Measurements from ENCODE around the gene TRIM52. TPM values are rescaled to one million over a fixed set of nuclear protein-coding genes. Genes with fewer than 3 reads are reported as not detected.

Gene TRIM52
- total and polyA plus RNA-seq, 4 donors = 3.0 to 19.3 (median 15.3) TPM

GRCh38 chr5:181221792-181222629 is 38.9 kb downstream of the TRIM52 start:
- DNase-seq = peak; percentile 93 to 98
- intact Hi-C loops (cut with DNase I) = loop anchor here (1.0 to 2.0 kb wide), 3 partner anchors 15 to 35 kb away; no protein-coding TSS in a partner anchor
- H3K27me3 ChIP-seq (ENCODE audit: control insufficient read depth in 1 of 2, insufficient read depth in 2 of 2, low read length in 1 of 2) = no peaks in the 10 kb centered on the region
- no peaks in the 10 kb centered on the region for H3K36me3 ChIP-seq (ENCODE audit: control insufficient read depth in 1 of 2, insufficient read depth in 2 of 2, low read length in 1 of 2)
- H3K4me3 ChIP-seq (ENCODE audit: low read length in 2 of 2) = peak overlapping the region; percentile 50 to 60
- ATAC-seq (ENCODE audit: low FRiP score) = peak; percentile 90
- peak overlapping the region in 1 of 2 donors; percentile 76 for H3K27ac ChIP-seq (ENCODE audit: low read depth in 1 of 2, low read length in 2 of 2)
- H3K9me3 ChIP-seq (ENCODE audit: control insufficient read depth, low read length) = no peaks in the 10 kb centered on the region
- H3K4me1 ChIP-seq (ENCODE audit: control insufficient read depth in 1 of 2, insufficient read depth in 2 of 2, low read length in 2 of 2) = no peaks in the 10 kb centered on the region
- WGBS, 2 donors = 6 to 7% methylated on average over 50 of the region's 50 CpGs

DNA sequence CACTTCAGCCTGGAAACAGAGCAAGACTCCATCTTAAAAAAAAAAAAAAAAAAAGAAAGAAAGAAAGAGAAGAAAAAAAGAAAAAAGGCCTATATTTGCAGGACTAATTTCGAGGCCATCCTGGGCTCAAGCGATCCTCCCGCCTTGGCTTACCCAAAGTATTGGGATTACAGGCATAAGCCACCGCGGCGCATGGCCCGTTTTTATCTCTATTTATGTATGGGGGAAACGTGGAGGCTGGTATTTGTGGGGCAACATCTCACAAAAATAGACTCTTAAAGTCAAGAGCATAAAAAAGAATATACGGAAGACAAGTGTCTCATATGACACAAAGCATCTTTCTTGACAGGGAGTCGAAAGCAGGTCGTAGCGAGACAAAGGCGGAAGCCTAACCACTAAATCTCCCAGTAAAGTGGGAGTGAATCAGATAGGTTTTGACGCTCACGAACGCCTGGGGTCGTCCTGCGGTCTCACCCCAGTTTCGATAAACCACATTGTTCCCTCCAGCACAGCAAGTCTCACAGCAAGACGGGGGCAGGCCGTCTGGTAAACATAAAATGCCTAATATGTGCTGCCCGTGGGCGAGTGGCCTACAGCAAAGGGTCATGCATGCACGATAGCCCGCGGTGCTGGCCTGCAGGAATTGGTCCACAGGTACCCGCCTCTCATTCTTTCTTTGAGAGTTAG is 39.7 kb downstream of the TRIM52 start:
- intact Hi-C loops (cut with DNase I) = no loop called here
- Histone ChIP-seq H3K4me3 (ENCODE audit: low read length in 2 of 2) (no peak overlapping the region), H3K4me1 (ENCODE audit: control insufficient read depth in 1 of 2, insufficient read depth in 2 of 2, low read length in 2 of 2) (no peaks in the 10 kb centered on the region), H3K27ac (ENCODE audit: low read depth in 1 of 2, low read length in 2 of 2) (no peak overlapping the region), H3K9me3 (ENCODE audit: control insufficient read depth, low read length) (no peaks in the 10 kb centered on the region), H3K27me3 (ENCODE audit: control insufficient read depth in 1 of 2, insufficient read depth in 2 of 2, low read length in 1 of 2) (no peaks in the 10 kb centered on the region), H3K36me3 (ENCODE audit: control insufficient read depth in 1 of 2, insufficient read depth in 2 of 2, low read length in 1 of 2) (no peaks in the 10 kb centered on the region)
- DNase-seq (no peak), ATAC-seq (ENCODE audit: low FRiP score) (no peak)
- WGBS, 2 donors = 60 to 66% methylated on average over 27 of the region's 27 CpGs

DNA sequence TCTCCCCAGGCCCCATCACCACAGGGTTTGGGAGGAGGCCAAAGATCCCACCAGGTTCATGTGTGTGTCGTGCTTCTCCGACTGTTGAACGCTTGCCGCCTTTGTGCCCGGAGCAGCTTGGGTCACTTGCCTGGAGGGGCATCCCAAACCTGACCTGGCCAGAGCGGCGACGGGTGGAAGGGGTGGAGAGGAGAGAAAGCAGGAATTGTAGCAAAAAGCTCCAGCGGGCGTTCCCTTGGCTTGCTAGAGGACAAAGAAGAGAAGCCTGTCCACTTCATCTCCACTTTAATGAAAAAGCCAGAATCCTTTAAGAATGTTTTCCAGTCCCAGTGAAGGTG is 40.8 kb downstream of the TRIM52 start:
- ATAC-seq (ENCODE audit: low FRiP score) = no peak

GRCh38 chr5:181219262-181220177 is 41.4 kb downstream of the TRIM52 start:
- Histone ChIP-seq H3K27ac (ENCODE audit: low read depth in 1 of 2, low read length in 2 of 2) (no peak overlapping the region), H3K36me3 (ENCODE audit: control insufficient read depth in 1 of 2, insufficient read depth in 2 of 2, low read length in 1 of 2) (no peaks in the 10 kb centered on the region), H3K27me3 (ENCODE audit: control insufficient read depth in 1 of 2, insufficient read depth in 2 of 2, low read length in 1 of 2) (no peaks in the 10 kb centered on the region), H3K4me3 (ENCODE audit: low read length in 2 of 2) (no peak overlapping the region), H3K9me3 (ENCODE audit: control insufficient read depth, low read length) (no peaks in the 10 kb centered on the region), H3K4me1 (ENCODE audit: control insufficient read depth in 1 of 2, insufficient read depth in 2 of 2, low read length in 2 of 2) (no peaks in the 10 kb centered on the region)
- DNase-seq = no peak
- no peak for ATAC-seq (ENCODE audit: low FRiP score)
- intact Hi-C loops (cut with DNase I) = loop anchor here in 1 of 2 donors (5.0 kb wide), 1 partner anchor 33 kb away; no protein-coding TSS in a partner anchor
- WGBS, 2 donors = 64 to 70% methylated on average over 49 of the region's 49 CpGs

More for the DNA sequence above, 40.8 kb downstream of the TRIM52 start:
- Histone ChIP-seq H3K4me3 (ENCODE audit: low read length in 2 of 2) (no peak overlapping the region), H3K27ac (ENCODE audit: low read depth in 1 of 2, low read length in 2 of 2) (no peak overlapping the region), H3K27me3 (ENCODE audit: control insufficient read depth in 1 of 2, insufficient read depth in 2 of 2, low read length in 1 of 2) (no peaks in the 10 kb centered on the region), H3K36me3 (ENCODE audit: control insufficient read depth in 1 of 2, insufficient read depth in 2 of 2, low read length in 1 of 2) (no peaks in the 10 kb centered on the region), H3K9me3 (ENCODE audit: control insufficient read depth, low read length) (no peaks in the 10 kb centered on the region), H3K4me1 (ENCODE audit: control insufficient read depth in 1 of 2, insufficient read depth in 2 of 2, low read length in 2 of 2) (no peaks in the 10 kb centered on the region)
- intact Hi-C loops (cut with DNase I) = no loop called here
- no peak for DNase-seq
- WGBS, 2 donors = 90 to 93% methylated on average over 10 of the region's 10 CpGs

DNA sequence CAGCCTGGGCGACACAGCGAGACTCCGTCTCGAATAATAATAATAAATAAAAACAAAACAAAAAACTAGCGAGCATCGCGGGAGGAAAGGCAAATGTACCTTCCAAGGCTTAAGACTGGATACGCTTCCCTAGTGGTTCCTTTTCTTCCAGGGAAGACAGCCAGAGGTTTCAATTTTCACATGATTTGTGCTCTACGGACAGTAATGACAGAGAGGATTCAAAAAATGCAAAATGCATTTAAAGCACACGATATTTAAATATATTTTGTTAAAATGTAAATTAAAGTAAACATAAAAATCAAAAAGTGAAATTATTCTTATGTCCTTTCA is 42.2 kb downstream of the TRIM52 start:
- WGBS, 2 donors = 44 to 45% methylated on average over 10 of the region's 10 CpGs
- H3K4me3 ChIP-seq (ENCODE audit: low read length in 2 of 2) = no peak overlapping the region
- no peaks in the 10 kb centered on the region for H3K27me3 ChIP-seq (ENCODE audit: control insufficient read depth in 1 of 2, insufficient read depth in 2 of 2, low read length in 1 of 2)
- H3K36me3 ChIP-seq (ENCODE audit: control insufficient read depth in 1 of 2, insufficient read depth in 2 of 2, low read length in 1 of 2) = no peaks in the 10 kb centered on the region
- H3K27ac ChIP-seq (ENCODE audit: low read depth in 1 of 2, low read length in 2 of 2) = no peak overlapping the region
- intact Hi-C loops (cut with DNase I) = loop anchor here (1.0 to 5.0 kb wide), 4 partner anchors 11 to 34 kb away; no protein-coding TSS in a partner anchor
- no peak for DNase-seq
- ATAC-seq (ENCODE audit: low FRiP score) = no peak
- H3K9me3 ChIP-seq (ENCODE audit: control insufficient read depth, low read length) = no peaks in the 10 kb centered on the region
- no peaks in the 10 kb centered on the region for H3K4me1 ChIP-seq (ENCODE audit: control insufficient read depth in 1 of 2, insufficient read depth in 2 of 2, low read length in 2 of 2)

DNA sequence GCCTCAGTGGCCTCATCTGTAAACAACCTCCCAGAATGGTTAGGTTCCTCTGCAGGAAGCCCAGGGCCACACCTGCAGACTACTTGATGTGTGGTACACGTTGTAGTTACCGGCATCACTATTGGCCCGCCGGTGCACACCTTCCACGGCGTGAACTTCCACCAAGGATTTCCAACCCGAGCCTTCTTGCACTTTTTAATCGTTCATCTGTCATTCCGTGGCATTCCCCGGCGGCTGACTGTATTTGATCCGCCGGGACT is 43.2 kb downstream of the TRIM52 start:
- no peak for DNase-seq
- H3K9me3 ChIP-seq (ENCODE audit: control insufficient read depth, low read length) = no peaks in the 10 kb centered on the region
- peak; percentile 1 for ATAC-seq (ENCODE audit: low FRiP score)
- H3K27ac ChIP-seq (ENCODE audit: low read depth in 1 of 2, low read length in 2 of 2) = peak overlapping the region in 1 of 2 donors; percentile 28
- peak overlapping the region; percentile 2 to 32 for H3K4me3 ChIP-seq (ENCODE audit: low read length in 2 of 2)
- WGBS, 2 donors = 2 to 3% methylated on average over 13 of the region's 13 CpGs
- intact Hi-C loops (cut with DNase I) = loop anchor here (1.0 to 5.0 kb wide), 4 partner anchors 10 to 35 kb away; no protein-coding TSS in a partner anchor
- no peaks in the 10 kb centered on the region for H3K27me3 ChIP-seq (ENCODE audit: control insufficient read depth in 1 of 2, insufficient read depth in 2 of 2, low read length in 1 of 2)
- H3K4me1 ChIP-seq (ENCODE audit: control insufficient read depth in 1 of 2, insufficient read depth in 2 of 2, low read length in 2 of 2) = no peaks in the 10 kb centered on the region
- no peaks in the 10 kb centered on the region for H3K36me3 ChIP-seq (ENCODE audit: control insufficient read depth in 1 of 2, insufficient read depth in 2 of 2, low read length in 1 of 2)

DNA sequence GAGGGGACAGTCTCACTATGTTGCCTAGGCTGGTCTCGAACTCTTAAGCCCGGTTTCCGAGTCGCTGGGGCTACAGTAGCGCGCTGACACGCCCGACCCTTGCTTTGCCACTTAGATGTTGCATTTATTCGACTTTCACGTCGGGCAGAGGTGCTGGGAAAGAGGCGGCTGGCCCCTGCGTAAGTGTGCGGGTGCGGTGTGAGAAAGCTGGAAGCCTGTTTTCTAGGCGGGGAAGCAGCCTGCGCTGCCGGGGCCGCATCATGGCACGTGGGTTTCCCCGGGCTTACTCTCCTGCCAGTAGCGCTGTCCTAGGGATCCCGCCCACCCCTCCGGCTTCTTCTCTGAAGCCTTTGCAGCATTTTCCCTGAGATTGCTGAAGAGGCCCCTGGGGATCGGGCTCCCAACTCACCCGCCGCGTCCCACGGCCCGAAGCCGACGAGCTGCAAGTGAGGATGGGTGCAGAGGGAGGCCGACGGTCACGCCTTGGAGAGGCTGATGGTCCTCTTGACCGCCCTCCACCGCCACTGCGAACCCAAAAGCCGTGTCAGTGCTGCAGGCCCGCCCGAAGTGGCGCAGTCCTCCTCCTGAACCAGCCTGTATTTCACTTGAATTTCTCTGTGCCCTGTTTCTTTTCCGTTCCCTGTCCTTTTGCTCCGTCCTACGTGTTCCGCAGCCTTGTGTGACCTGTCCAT is 43.7 kb downstream of the TRIM52 start:
- ATAC-seq (ENCODE audit: low FRiP score) (peak; percentile 70), DNase-seq (peak; percentile 70 to 86)
- whole genome bisulfite sequencing, 2 donors = 1% methylated on average over 46 of the region's 46 CpGs
- Histone ChIP-seq H3K27ac (ENCODE audit: low read depth in 1 of 2, low read length in 2 of 2) (peak overlapping the region in 1 of 2 donors; percentile 28), H3K27me3 (ENCODE audit: control insufficient read depth in 1 of 2, insufficient read depth in 2 of 2, low read length in 1 of 2) (no peaks in the 10 kb centered on the region), H3K9me3 (ENCODE audit: control insufficient read depth, low read length) (no peaks in the 10 kb centered on the region), H3K36me3 (ENCODE audit: control insufficient read depth in 1 of 2, insufficient read depth in 2 of 2, low read length in 1 of 2) (no peaks in the 10 kb centered on the region), H3K4me3 (ENCODE audit: low read length in 2 of 2) (peak overlapping the region; percentile 2 to 32), H3K4me1 (ENCODE audit: control insufficient read depth in 1 of 2, insufficient read depth in 2 of 2, low read length in 2 of 2) (no peaks in the 10 kb centered on the region)
- intact Hi-C loops (cut with DNase I) = loop anchor here in 1 of 2 donors (5.0 kb wide), 1 partner anchor 35 kb away; no protein-coding TSS in a partner anchor
